NCI-H82 treated with DMSO at 0.1 percent for 48 hours (cell line): Measurements from ENCODE around the gene WIF1.

Source experiments
- DNase-seq: peaks from one replicate; lab custom pipeline; 2025; ENCODE audit not compliant: unreplicated experiment; lab: John Stamatoyannopoulos, UW

WIF1 gene

DNA sequence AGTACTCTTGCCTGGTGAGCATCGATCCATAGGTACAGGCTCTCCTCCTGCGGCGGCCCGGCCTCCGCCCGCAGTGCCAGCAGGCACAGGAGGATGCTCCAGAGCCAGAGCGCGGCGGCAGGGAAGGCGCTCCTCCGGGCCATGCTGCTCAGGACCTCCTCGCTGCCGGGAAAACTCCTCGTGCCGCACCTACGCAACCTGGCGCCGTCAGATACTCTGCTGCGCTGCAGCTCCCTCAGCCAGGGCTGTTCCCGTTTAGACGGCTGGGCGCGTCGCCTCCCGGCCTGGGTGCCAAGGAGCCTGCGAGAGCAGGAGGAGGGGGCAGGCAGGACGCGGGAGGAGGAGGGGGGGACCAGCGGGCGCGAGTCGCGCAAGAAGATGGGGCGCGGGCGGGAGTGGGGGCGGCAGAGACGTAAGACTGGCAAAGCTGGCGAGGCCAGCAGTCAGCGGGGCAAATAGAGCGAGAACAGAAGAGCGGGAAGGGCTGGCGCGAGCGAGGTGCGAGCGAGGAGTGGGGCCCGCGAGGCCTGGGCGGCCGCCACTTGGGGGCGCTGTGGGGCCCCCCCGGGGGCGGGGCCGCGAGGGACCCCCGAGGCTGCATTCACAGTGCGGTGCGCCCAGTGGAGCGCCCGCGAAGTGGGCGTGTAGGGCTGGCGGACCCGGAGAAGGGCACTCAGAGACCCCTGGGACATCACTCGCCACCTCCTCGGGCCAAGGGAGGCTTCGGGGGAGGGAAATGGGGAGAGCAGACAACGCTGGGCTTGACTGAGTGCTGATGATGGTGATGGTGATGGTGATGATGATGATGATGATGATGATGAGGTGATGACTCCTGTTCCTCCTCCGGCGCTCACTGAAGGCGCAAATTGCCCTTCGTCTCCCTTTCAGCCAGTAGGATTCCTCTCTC lies at the start of gene WIF1:
WIF1 (minus strand) TSS at position 257 of the 907 bp plus-strand sequence; CDS start at position 143, 114 bp downstream.
- no peak for DNase-seq

- peak; percentile 55 for DNase-seq
Measured at GRCh38 chr12:65170209-65170881, 49.2 kb upstream of the WIF1 start.

DNA sequence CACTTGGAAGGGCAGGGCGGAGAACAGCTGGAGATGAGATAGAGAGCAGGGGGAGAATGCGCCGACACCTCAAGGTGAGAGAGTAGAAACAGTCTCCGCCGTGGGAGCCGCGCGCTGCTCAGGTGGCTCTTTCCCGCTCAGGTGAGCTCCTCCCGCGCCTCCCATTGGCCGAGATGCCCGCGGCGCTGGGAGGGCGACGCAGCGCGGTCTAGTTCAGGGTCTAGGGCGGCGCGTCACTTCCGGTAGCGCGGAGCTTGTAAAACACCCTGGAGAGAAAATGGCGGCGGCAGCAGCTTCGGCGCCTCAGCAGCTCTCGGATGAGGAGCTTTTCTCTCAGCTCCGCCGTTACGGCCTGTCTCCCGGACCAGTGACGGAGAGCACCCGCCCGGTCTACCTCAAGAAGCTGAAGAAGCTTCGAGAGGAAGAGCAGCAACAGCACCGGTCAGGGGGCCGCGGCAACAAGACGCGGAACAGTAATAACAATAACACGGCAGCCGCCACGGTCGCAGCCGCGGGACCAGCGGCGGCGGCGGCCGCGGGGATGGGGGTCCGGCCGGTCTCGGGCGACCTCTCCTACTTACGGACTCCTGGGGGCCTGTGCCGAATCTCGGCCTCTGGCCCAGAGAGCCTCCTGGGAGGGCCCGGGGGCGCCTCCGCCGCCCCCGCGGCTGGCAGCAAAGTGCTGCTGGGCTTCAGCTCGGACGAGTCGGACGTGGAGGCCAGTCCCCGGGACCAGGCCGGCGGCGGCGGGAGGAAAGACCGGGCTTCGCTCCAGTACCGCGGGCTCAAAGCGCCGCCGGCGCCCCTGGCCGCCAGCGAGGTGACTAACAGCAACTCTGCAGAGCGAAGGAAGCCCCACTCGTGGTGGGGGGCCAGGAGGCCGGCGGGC lies 48.5 kb upstream of the WIF1 start, which contains the start of gene LEMD3:
LEMD3 (plus strand) TSS at position 264 of the 889 bp plus-strand sequence; CDS start at position 278, 14 bp downstream.
- DNase-seq: peak; percentile 73

- no peak for DNase-seq
Measured at GRCh38 chr12:65168681-65169319, 47.7 kb upstream of the WIF1 start.

DNA sequence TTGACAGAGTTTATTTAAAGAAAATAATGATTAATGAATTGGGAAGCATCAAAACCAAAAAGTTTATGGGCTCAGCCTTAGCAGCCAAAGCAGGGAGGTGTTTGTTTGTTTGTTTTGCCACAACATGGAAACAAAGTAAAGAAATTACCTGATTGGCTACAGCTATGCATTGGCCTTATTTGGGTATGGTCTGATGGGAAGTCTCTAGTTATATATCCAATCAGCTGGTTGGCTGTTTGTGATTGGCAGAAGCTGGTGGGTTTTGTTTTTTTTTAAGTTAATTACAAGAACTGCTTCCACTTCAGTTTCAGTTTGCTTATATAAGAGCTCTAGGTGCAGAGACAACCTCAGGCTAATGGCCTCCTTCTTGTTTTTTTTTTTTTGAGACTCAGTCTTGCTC lies 43.7 kb upstream of the WIF1 start:
- DNase-seq: no peak

DNA sequence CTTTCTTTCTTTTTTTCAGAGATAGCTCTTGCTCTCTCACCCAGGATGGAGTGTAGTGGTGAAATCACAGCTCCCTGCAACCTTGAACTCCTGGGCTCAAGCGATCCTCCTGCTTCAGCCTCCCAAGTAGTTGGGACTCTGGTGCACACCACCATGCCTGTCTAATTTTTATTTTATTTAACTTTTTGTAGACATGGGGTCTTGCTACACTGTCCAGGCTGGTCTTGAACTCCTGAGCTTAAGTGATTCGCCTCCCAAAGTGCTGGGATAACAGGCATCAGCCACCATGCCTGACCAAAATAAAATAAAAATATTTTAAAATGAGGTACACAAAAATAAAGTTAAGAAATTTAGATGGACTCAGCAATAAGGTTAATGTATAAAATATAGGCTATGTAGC lies 43.1 kb upstream of the WIF1 start:
- no peak for DNase-seq

DNA sequence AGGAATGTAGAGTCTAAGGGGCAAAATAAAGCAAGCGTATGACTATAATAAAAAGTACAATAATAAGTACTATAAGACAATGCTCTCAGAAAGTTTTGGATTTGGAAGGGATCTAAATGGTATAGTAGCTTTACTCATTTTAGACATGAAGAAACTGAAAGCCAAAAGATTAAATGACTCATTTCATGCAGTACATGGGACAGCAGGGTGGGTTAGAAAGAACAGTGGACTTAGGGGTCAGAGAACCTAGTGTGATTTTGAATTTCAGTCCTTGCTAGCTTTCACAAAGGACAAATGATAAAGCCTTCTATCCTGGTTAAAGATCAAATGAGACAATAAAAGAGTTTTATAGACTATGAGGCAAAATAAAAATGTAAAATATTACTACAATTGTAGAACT lies 41.5 kb upstream of the WIF1 start:
- no peak for DNase-seq

DNA sequence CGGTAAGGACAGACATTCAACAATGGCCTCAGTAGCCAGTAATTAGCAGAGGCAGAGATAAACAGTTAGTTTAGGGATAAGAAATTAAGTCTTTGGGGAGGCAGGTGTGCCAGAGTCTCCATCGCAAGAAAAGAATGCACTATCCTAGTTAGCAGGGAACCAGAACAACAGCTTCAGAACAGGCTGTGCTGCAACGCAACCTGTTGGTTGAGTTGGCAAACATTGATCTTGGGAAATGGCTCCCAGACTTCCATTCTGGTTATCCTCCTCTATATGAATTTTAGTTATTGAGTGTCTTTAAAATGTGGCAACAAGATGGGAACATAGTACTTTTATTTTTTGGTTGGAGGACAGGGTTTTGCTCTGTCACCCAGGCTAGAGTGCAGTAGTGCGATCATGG lies 36.0 kb upstream of the WIF1 start:
- no peak for DNase-seq

DNA sequence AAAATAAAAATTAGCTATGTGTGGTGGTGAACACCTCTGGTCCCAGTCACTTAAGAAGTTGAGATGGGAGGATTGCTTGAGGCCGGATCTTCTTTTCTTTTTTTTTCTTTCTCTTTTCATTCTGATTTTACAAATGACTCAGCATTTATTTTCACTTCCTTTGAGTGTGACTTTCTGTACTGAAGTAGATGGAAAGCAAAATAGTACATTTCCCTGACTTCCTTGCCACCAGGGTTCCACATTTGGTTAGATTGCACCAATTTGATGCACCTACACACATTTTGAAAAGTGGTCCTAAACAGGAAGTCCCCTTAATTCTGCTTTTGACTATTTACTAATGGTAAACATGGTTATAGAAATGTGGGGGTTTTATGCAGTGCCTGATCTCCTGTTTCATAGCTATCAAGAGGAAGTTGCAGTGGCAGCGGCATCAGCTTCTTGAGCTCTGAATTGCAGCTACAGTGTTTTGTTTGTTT lies 35.3 kb upstream of the WIF1 start:
- DNase-seq: no peak

DNA sequence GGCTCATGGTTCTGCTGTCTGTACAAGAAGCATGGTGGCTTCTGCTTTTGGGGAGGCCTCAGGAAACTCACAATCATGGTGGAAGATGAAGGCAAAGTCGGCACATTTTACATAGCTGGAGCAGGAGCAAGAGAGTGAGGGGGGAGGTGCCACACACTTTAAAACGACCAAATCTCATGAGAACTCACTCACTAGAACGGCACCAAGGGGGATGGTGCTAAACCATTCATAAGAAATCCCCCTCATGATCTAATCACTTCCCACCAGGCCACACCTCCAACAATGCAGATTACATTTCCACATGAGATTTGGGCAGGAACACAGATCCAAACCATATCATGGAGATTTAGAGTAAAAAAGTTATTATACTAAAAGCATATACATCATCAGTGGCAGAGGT lies 34.7 kb upstream of the WIF1 start:
- no peak for DNase-seq

DNA sequence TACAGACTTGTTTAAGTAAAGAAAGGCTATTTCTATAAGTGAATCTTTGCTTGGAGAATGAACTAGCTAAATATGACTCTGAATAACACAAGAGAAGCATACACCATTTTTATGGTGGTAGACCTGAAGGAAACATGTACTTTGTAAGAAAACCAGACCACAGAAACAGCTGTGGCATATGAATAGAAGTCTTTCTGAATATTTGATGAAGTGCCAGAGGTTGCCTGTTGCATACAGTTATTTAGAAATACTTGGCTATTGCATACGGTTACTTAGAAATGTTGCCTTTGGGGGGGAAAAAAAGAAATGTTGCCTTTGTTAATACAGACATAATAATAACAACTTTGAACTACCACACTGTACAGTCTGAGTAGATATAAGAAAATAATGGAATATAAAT lies 31.5 kb upstream of the WIF1 start:
- DNase-seq: no peak

GRCh38 chr12:65152012-65152411 lies 30.9 kb upstream of the WIF1 start:
- DNase-seq: no peak

DNA sequence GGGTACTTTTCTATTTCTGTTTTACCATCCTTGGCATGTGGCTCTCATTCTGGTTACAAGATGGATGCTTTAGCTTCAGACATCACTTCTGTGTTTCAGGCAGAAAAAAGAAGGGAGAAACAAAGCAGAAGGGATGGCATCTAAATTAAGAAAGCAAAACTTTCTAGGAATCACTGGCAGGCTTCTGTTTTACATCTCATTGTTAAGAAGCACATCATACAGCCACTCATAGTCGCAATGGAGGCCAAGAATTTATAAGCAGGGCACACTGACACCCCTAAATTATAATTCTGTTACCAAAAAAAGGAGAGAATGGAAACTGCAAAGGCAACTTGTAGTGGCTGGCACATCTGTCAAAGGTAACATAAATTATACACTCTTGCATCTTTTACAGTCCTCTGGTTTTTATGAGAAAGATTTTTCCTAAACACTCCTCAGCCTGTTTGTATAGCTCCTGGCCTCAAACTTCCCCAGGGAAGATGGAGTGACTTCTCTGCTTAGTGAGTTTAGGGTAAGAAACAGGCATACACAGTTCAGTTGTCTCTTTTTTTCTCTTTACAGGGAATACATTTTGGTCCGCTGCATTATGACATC lies 26.3 kb upstream of the WIF1 start:
- no peak for DNase-seq

DNA sequence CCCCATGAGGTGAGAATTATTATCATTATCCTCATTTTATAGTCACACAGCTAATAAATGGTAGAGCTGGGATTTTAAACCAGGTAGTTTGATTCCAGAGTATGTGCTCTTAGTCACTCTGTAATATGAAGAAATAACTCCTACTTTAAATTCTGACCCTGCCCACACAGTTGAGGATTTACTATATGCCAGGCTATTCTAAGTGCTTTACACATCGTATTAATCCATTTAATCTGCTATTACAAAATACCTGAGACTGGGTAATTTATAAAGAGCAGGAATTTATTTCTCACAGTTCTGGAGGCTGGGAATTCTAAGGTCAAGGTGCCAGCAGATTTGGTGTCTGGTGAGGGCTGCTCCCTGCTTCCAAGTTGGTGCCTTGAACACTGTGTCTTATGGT lies 19.6 kb upstream of the WIF1 start:
- DNase-seq: no peak

- no peak for DNase-seq
Measured at GRCh38 chr12:65139389-65139788, 18.3 kb upstream of the WIF1 start.

DNA sequence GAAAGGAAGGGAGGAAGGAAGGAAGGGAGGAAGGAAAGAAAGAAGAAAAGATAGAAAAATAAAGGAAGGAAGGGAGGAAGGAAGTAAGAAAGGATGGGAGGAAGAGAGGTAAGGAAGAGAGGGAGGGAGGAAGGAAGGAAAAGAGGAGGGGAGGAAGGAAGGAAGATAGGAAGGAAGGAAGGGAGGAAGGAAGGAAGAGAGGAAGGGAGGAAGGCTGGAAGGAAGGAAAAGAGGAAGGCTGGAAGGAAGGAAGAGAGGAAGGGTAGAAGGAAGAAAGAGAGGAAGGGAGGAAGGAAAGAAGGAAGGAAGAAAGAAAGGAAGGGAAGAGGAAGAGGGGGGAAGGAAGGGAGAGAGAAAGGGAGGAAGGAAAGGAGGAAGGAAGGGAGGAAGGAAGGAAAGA lies 12.8 kb upstream of the WIF1 start:
- DNase-seq: no peak

- DNase-seq: no peak
Measured at GRCh38 chr12:65126482-65126881, 5.4 kb upstream of the WIF1 start.

DNA sequence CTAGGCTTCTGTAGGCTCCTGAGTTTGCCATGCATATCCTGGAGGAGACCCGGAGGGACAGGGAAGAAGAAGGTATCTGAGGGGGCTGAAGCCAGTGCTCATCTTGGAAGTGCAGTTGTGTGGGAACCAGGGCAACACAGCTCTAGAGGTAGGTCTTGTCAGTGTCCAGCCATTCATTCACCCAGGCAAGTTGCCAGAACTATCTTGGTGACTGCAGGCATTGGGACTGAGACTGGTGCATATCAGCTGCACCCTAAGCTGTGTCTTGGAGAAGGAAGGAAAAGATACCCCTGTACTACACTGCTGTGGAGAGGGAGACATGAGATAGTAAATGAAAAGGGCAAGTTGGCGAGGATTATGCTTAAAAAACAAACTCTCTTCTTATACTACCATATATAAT lies 4.9 kb upstream of the WIF1 start:
- DNase-seq: no peak

DNA sequence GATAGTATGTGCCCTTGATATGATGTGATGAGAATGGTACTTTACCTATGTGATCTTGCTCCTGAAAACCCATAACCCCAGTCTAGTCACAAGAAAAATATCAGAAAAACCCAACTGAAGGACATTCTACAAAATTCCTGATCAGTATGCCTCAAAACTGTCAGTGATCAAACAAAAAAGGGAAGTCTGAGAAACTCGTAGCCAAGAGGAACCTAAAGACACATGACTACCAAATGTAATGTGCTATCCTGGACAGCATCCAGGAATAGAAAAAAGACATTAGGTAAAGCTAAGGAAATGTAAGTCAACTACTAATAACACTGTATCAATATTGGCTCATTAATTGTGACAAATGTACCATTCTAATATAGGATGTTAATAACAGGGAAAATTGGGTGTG lies 4.1 kb upstream of the WIF1 start:
- no peak for DNase-seq

GRCh38 chr12:65123435-65124063 lies 2.4 kb upstream of the WIF1 start:
- peak; percentile 15 for DNase-seq
